HEK293 (cell line): ENCODE measurements around the gene NPDC1.
A peak's percentile ranks its signal among the peaks of the same experiment; 100 is the strongest.

Experiments
- CTCF ChIA-PET: fragments of 350-600 bp; formaldehyde crosslinking; extraction: SDS; loops from one replicate; lab custom pipeline; 2021; ENCODE audit warnings: antibody characterized with exemption; lab: Yijun Ruan, JAX
- POLR2A ChIA-PET: fragments of 300-600 bp; formaldehyde crosslinking; extraction: SDS; loops from one replicate; lab custom pipeline; 2020; ENCODE audit warnings: antibody characterized with exemption, inconsistent platforms; lab: Yijun Ruan, JAX
- H3K27ac ChIP-seq: fragments of 200-500 bp; sonication (Bioruptor generic); 2 replicates; pipeline ENCODE4 v1.5.1; 2014; ENCODE audit warnings: low read depth, low read length, control low read depth, inconsistent platforms; ENCODE audit errors: extremely low read depth
- H3K36me3 ChIP-seq, 2 experiments: fragments of 200-500 bp in 1 of 2; sonication (Bioruptor generic) in 1 of 2; 1 replicate in 1 of 2; 2 replicates in 1 of 2; pipeline ENCODE4 v1.5.1; 2014 to 2017; ENCODE audit warnings: inconsistent platforms in 2 of 2, low read length in 2 of 2; ENCODE audit not compliant: control insufficient read depth in 2 of 2, insufficient read depth in 1 of 2
- H3K4me1 ChIP-seq: fragments of 200-500 bp; sonication (Bioruptor generic); 2 replicates; pipeline ENCODE4 v1.5.1; 2014; ENCODE audit warnings: mild to moderate bottlenecking, low read length, inconsistent platforms; ENCODE audit not compliant: control insufficient read depth, insufficient read depth
- H3K4me3 ChIP-seq: 2 replicates; pipeline ENCODE4 v1.5.1; 2011; ENCODE audit warnings: low read depth, mild to moderate bottlenecking, control low read depth, low read length, moderate library complexity
- H3K9me3 ChIP-seq: fragments of 200-500 bp; sonication (Bioruptor generic); 2 replicates; pipeline ENCODE4 v1.5.1; 2014; ENCODE audit warnings: low read depth, low read length, inconsistent platforms; ENCODE audit not compliant: control insufficient read depth, insufficient read depth
- AEBP2 ChIP-seq: fragments of 450-650 bp; formaldehyde crosslinking; IDR thresholded peaks from 2 replicates; pipeline ENCODE4 v1.5.1; 2016; ENCODE audit warnings: missing biosample characterization, missing genetic modification characterization, borderline replicate concordance
- BCL11B ChIP-seq: fragments of 450-650 bp; formaldehyde crosslinking; IDR thresholded peaks from 2 replicates; pipeline ENCODE4 v1.5.1; 2016; ENCODE audit warnings: low read depth, missing biosample characterization, missing genetic modification characterization
- HIC1 ChIP-seq: fragments of 450-650 bp; formaldehyde crosslinking; IDR thresholded peaks from 2 replicates; pipeline ENCODE4 v1.5.1; 2016; ENCODE audit warnings: missing biosample characterization, missing genetic modification characterization
- HOXD13 ChIP-seq: sonication (generic); formaldehyde crosslinking; IDR thresholded peaks from 2 replicates; pipeline ENCODE4 v1.8.0; 2022; ENCODE audit warnings: missing genetic modification reagents, borderline replicate concordance
- KLF1 ChIP-seq: fragments of 450-650 bp; formaldehyde crosslinking; IDR thresholded peaks from 2 replicates; pipeline ENCODE4 v1.5.1; 2016; ENCODE audit warnings: missing biosample characterization, missing genetic modification characterization
- KLF10 ChIP-seq: fragments of 450-650 bp; IDR thresholded peaks from 2 replicates; pipeline ENCODE4 v1.5.1; 2018; ENCODE audit warnings: missing biosample characterization, mild to moderate bottlenecking, missing genetic modification characterization
- PRDM10 ChIP-seq: fragments of 450-650 bp; formaldehyde crosslinking; IDR thresholded peaks from 2 replicates; pipeline ENCODE4 v1.5.1; 2016; ENCODE audit warnings: missing biosample characterization, missing genetic modification characterization
- ZBTB17 ChIP-seq: fragments of 450-650 bp; formaldehyde crosslinking; IDR thresholded peaks from 2 replicates; pipeline ENCODE4 v1.5.1; 2016; ENCODE audit warnings: missing biosample characterization, missing genetic modification characterization
- ZBTB21 ChIP-seq: fragments of 450-650 bp; formaldehyde crosslinking; IDR thresholded peaks from 2 replicates; pipeline ENCODE4 v1.5.1; 2017; ENCODE audit warnings: missing biosample characterization, missing genetic modification characterization
- ZBTB7A ChIP-seq: fragments of 450-650 bp; formaldehyde crosslinking; IDR thresholded peaks from 2 replicates; pipeline ENCODE4 v1.5.1; 2016; ENCODE audit warnings: low read depth, missing biosample characterization, missing genetic modification characterization
- ZIC2 ChIP-seq: fragments of 450-650 bp; formaldehyde crosslinking; IDR thresholded peaks from 2 replicates; pipeline ENCODE4 v1.5.1; 2016; ENCODE audit warnings: missing biosample characterization, missing genetic modification characterization
- ZNF132 ChIP-seq: fragments of 450-650 bp; formaldehyde crosslinking; IDR thresholded peaks from 2 replicates; pipeline ENCODE4 v1.5.1; 2017; ENCODE audit warnings: missing biosample characterization, missing genetic modification characterization, borderline replicate concordance
- ZNF174 ChIP-seq: fragments of 450-650 bp; formaldehyde crosslinking; IDR thresholded peaks from 2 replicates; pipeline ENCODE4 v1.5.0; 2017; ENCODE audit warnings: missing biosample characterization, mild to moderate bottlenecking, missing genetic modification characterization
- ZNF239 ChIP-seq: fragments of 450-650 bp; formaldehyde crosslinking; IDR thresholded peaks from 2 replicates; pipeline ENCODE4 v1.5.1; 2016; ENCODE audit warnings: missing biosample characterization, missing genetic modification characterization
- ZNF248 ChIP-seq: fragments of 450-650 bp; formaldehyde crosslinking; IDR thresholded peaks from 2 replicates; pipeline ENCODE4 v1.5.1; 2017; ENCODE audit warnings: missing biosample characterization, missing genetic modification characterization
- ZNF292 ChIP-seq: fragments of 450-650 bp; formaldehyde crosslinking; IDR thresholded peaks from 2 replicates; pipeline ENCODE4 v1.5.1; 2016; ENCODE audit warnings: low read depth, missing biosample characterization, missing genetic modification characterization, borderline replicate concordance
- ZNF404 ChIP-seq: fragments of 450-650 bp; formaldehyde crosslinking; IDR thresholded peaks from 2 replicates; pipeline ENCODE4 v1.5.1; 2017; ENCODE audit warnings: missing biosample characterization, missing genetic modification characterization
- ZNF426 ChIP-seq: fragments of 450-650 bp; formaldehyde crosslinking; IDR thresholded peaks from 2 replicates; pipeline ENCODE4 v1.5.1; 2017; ENCODE audit warnings: missing biosample characterization, missing genetic modification characterization, mild to moderate bottlenecking, inconsistent platforms, moderate library complexity
- ZNF830 ChIP-seq: fragments of 450-650 bp; IDR thresholded peaks from 2 replicates; pipeline ENCODE4 v1.5.0; 2018; ENCODE audit warnings: missing biosample characterization, missing genetic modification characterization, low read depth, mild to moderate bottlenecking, moderate library complexity
- TF ChIP-seq, protein P1 (sequence below): fragments of 450-650 bp; formaldehyde crosslinking; IDR thresholded peaks from 2 replicates; pipeline ENCODE4 v1.5.1; 2016; ENCODE audit warnings: missing biosample characterization, missing genetic modification characterization
- TF ChIP-seq, protein P2 (sequence below): fragments of 450-650 bp; IDR thresholded peaks from 2 replicates; pipeline ENCODE4 v1.5.1; 2018; ENCODE audit warnings: missing biosample characterization, mild to moderate bottlenecking, missing genetic modification characterization

NPDC1 gene

GRCh38 chr9:137027369-137028262, 18.4 kb downstream of the NPDC1 start, which contains the start of gene ABCA2 (continued):
- peak; percentile 36; the same call in 1 of the 2 replicates for TF ChIP-seq HIC1
- no peak for TF ChIP-seq PRDM10 (tag by site-specific recombination)
- TF ChIP-seq BCL11B (tag by site-specific recombination): peak; percentile 84
- TF ChIP-seq ZBTB21 (tag by site-specific recombination): no peak
- peak; percentile 57; the same call in 1 of the 2 replicates for TF ChIP-seq ZBTB7A (tag by site-specific recombination)
- TF ChIP-seq, protein P1, sequence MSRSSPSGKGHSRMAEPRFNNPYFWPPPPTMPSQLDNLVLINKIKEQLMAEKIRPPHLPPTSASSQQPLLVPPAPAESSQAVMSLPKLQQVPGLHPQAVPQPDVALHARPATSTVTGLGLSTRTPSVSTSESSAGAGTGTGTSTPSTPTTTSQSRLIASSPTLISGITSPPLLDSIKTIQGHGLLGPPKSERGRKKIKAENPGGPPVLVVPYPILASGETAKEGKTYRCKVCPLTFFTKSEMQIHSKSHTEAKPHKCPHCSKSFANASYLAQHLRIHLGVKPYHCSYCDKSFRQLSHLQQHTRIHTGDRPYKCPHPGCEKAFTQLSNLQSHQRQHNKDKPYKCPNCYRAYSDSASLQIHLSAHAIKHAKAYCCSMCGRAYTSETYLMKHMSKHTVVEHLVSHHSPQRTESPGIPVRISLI (tag by site-specific recombination): no peak
- TF ChIP-seq ZNF830 (tag by site-specific recombination): no peak
- 0 out of 2 replicates have a peak, but pooled peaks have one; percentile 7 for TF ChIP-seq ZIC2

DNA sequence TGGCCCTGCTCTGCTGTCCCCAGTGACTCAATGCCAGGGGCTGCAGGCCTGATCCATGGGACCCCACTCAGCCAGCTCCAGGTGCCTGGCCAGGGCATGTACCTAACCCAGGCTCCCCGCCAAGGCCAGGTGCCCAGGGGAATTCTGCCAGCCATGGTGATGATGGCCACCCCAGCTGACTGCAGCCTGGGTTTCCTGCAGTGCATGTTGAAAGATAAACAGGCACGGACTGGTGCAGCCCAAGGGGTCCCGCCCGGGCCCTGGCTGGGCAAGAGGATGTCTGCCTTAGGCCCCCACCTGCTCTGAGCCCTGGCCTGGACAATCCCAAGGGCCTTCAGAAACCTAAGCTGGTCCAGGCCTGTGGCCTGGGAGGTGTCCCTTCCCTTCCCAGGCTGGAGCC, 19.1 kb downstream of the NPDC1 start:
- Histone ChIP-seq H3K4me1 (peaks cover 2% of the 10 kb centered on the region; the same call in 1 of the 2 replicates), H3K27ac (no peak overlapping the region), H3K9me3 (no peaks in the 10 kb centered on the region), H3K36me3 (peaks cover 0 to 4% of the 10 kb centered on the region in 2 experiments; a peak in 1 of 3 replicates), H3K4me3 (no peak overlapping the region)
- ChIA-PET CTCF (interaction anchor here (0.7 to 5.8 kb wide), 13 partner anchors 8 to 240 kb away, joined by 3 to 86 read pairs (median 6); partner anchors contain the start of genes CLIC3, MAN1B1, SAPCD2 and TMEM141), POLR2A (interaction anchor here (1.9 kb wide), 1 partner anchor 35 kb away, joined by 6 read pairs; the partner anchor contains the start of gene PAXX)
- TF ChIP-seq, protein P2, sequence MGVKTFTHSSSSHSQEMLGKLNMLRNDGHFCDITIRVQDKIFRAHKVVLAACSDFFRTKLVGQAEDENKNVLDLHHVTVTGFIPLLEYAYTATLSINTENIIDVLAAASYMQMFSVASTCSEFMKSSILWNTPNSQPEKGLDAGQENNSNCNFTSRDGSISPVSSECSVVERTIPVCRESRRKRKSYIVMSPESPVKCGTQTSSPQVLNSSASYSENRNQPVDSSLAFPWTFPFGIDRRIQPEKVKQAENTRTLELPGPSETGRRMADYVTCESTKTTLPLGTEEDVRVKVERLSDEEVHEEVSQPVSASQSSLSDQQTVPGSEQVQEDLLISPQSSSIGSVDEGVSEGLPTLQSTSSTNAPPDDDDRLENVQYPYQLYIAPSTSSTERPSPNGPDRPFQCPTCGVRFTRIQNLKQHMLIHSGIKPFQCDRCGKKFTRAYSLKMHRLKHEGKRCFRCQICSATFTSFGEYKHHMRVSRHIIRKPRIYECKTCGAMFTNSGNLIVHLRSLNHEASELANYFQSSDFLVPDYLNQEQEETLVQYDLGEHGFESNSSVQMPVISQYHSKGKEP (tag by site-specific recombination): peak; percentile 26; the same call in 1 of the 2 replicates
- no peak for TF ChIP-seq HOXD13
- no peak for TF ChIP-seq ZNF174 (tag by site-specific recombination)
- peak; percentile 30; the same call in 1 of the 2 replicates for TF ChIP-seq HIC1
- no peak for TF ChIP-seq ZNF248 (tag by site-specific recombination)
- peak; percentile 76 for TF ChIP-seq ZIC2
- no peak for TF ChIP-seq ZBTB17 (tag by site-specific recombination)
- TF ChIP-seq ZNF292 (tag by site-specific recombination): no peak
- TF ChIP-seq ZNF426: no peak
- TF ChIP-seq AEBP2 (tag by site-specific recombination): no peak
- TF ChIP-seq ZNF132: no peak
- TF ChIP-seq KLF1 (tag by site-specific recombination): 0 out of 2 replicates have a peak, but pooled peaks have one; percentile 19
- TF ChIP-seq ZNF404: no peak
- TF ChIP-seq ZNF239: no peak
- TF ChIP-seq KLF10 (tag by site-specific recombination): no peak
